ENCODE measurements around the gene ZBTB20. TPM values are rescaled to one million over a fixed set of nuclear protein-coding genes. Genes with fewer than 3 reads are reported as not detected.
A peak's percentile ranks its signal among the peaks of the same experiment; 100 is the strongest.

Gene ZBTB20
- total and polyA plus RNA-seq, 2 of the 4 experiments (the other 2 are of a cell fraction): 0.75 to 14.7 TPM

- Histone ChIP-seq H2AK9ac (replicated peaks; ENCODE audit: low read depth, low read length, poor library complexity) (no peak overlapping the region), H3K36me3 (ENCODE audit: control insufficient read depth, insufficient read depth, low read length) (no peaks in the 10 kb centered on the region), H4K91ac (ENCODE audit: insufficient read depth, low read depth, low read length) (no peak overlapping the region), H2BK120ac (ENCODE audit: low read depth, low read length) (no peak overlapping the region), H2BK20ac (ENCODE audit: low read depth, low read length) (no peak overlapping the region), H2AFZ (replicated peaks; ENCODE audit: low read length, poor library complexity) (no peak overlapping the region), H3K27me3 (ENCODE audit: control insufficient read depth, insufficient read depth, low read length) (no peaks in the 10 kb centered on the region), H3K4me3 (ENCODE audit: insufficient read depth, low read depth, low read length) (no peak overlapping the region), H3K4me1 (ENCODE audit: control insufficient read depth, insufficient read depth, low read length) (0 out of 2 replicates have a peak, but pooled peaks cover 1% of the 10 kb centered on the region), H3K4me2 (ENCODE audit: low read depth, low read length) (no peak overlapping the region), H4K8ac (ENCODE audit: low read depth in 2 of 2, low read length in 2 of 2) (no peak overlapping the region), H3K9me1 (ENCODE audit: insufficient read depth, low read length) (peaks cover 6% of the 10 kb centered on the region; the same call in 1 of the 2 replicates), H3K56ac (ENCODE audit: extremely low read depth, insufficient read depth, low read length) (no peak overlapping the region), H3K27ac (ENCODE audit: insufficient read depth, low read length) (no peak overlapping the region), H2AK5ac (ENCODE audit: low read depth, low read length) (no peak overlapping the region), H4K5ac (ENCODE audit: low read depth, low read length) (no peak overlapping the region), H3K9me3 (ENCODE audit: control insufficient read depth, insufficient read depth, low read length) (no peaks in the 10 kb centered on the region), H4K20me1 (ENCODE audit: insufficient read depth, low read length) (no peaks in the 10 kb centered on the region), H3K79me1 (ENCODE audit: low read depth in 1 of 2, low read length in 2 of 2) (peaks cover 0 to 6% of the 10 kb centered on the region in 2 experiments; a peak in 1 of 4 replicates), H2BK5ac (ENCODE audit: low read depth, low read length, poor library complexity, severe bottlenecking) (no peak overlapping the region), H2BK15ac (ENCODE audit: low read depth, low read length) (no peak overlapping the region), H3K9ac (ENCODE audit: low read depth, low read length) (no peak overlapping the region), H3K14ac (replicated peaks; ENCODE audit: low read depth, low read length) (no peak overlapping the region), H3K4ac (ENCODE audit: low read depth, low read length) (no peak overlapping the region), H3K18ac (ENCODE audit: low read depth, low read length) (no peak overlapping the region), H3K23ac (ENCODE audit: low read depth, low read length) (no peak overlapping the region)
- intact Hi-C loops (cut with micrococcal nuclease): loop anchor here (5.0 kb wide), 1 partner anchor 47 kb away; no protein-coding TSS in a partner anchor
- CTCF ChIA-PET: interaction anchor here (1.0 to 1.7 kb wide), 2 partner anchors 15 to 19 kb away, joined by 4 read pairs; no protein-coding TSS in a partner anchor
- dilution Hi-C loops (cut with HindIII; ENCODE audit: low sequenced_read_pairs, unreplicated experiment): no loop called here
- peak; percentile 19 for DNase-seq
- POLR2A ChIA-PET (ENCODE audit: unreplicated experiment): no interaction called here
- no TSS peak for BruUV-seq (replicated peaks)
- 0 out of 2 replicates have a peak, but pooled peaks have one; percentile 15 for ATAC-seq (ENCODE audit: low read depth)
- in situ Hi-C loops (cut with MboI; ENCODE audit: low sequenced_read_pairs): loop anchor here (25.0 kb wide), 1 partner anchor 1447 kb away; no protein-coding TSS in a partner anchor
- 93% methylated on average over 3 of the region's 6 CpGs; no CpG with 5 or more reads in 1 of the 2 experiments for WGBS, 2 experiments (ENCODE audit: extremely low coverage in 2 of 2, insufficient read length in 1 of 2)
- TF ChIP-seq POLR2A (IDR thresholded peaks at IDR 0.05; ENCODE audit: low read depth, low read length): no peak
- TF ChIP-seq RFX5 (IDR thresholded peaks at IDR 0.05; ENCODE audit: low read depth, low read length): no peak
- TF ChIP-seq RCOR1 (IDR thresholded peaks at IDR 0.05; ENCODE audit: insufficient replicate concordance, low read length): no peak
- TF ChIP-seq CHD1 (IDR thresholded peaks at IDR 0.05; ENCODE audit: low read depth, low read length): no peak
- no peak for TF ChIP-seq FOS (IDR thresholded peaks at IDR 0.05; ENCODE audit: low read depth, low read length)
- no peak for TF ChIP-seq SMC3 (IDR thresholded peaks at IDR 0.05; ENCODE audit: low read depth, low read length)
- no peak for TF ChIP-seq BHLHE40 (IDR thresholded peaks at IDR 0.05; ENCODE audit: low read depth, low read length)
- no peak for TF ChIP-seq MAFK (IDR thresholded peaks at IDR 0.05; ENCODE audit: low read depth, low read length)
- TF ChIP-seq MXI1 (IDR thresholded peaks at IDR 0.05; ENCODE audit: borderline replicate concordance, low read depth, low read length): no peak
- no peak for TF ChIP-seq NFE2L2 (IDR thresholded peaks at IDR 0.05; ENCODE audit: low read depth, low read length)
- no peak for TF ChIP-seq CTCF (conservative IDR thresholded peaks at IDR 0.05; ENCODE audit: low read depth, low read length)
- TF ChIP-seq RAD21 (IDR thresholded peaks at IDR 0.05; ENCODE audit: low read length): no peak
- TF ChIP-seq CEBPB (IDR thresholded peaks at IDR 0.05; ENCODE audit: low read depth, low read length): no peak
- no peak for TF ChIP-seq MAZ (IDR thresholded peaks at IDR 0.05; ENCODE audit: borderline replicate concordance, low read depth, low read length)
- TF ChIP-seq USF2 (IDR thresholded peaks at IDR 0.05; ENCODE audit: low read depth, low read length): no peak
These were observed 782.1 kb downstream of the ZBTB20 start for GRCh38 chr3:114364806-114365654.

Data from IMR-90 (cell line).